ENCODE data around the gene SLC26A4.

DNA sequence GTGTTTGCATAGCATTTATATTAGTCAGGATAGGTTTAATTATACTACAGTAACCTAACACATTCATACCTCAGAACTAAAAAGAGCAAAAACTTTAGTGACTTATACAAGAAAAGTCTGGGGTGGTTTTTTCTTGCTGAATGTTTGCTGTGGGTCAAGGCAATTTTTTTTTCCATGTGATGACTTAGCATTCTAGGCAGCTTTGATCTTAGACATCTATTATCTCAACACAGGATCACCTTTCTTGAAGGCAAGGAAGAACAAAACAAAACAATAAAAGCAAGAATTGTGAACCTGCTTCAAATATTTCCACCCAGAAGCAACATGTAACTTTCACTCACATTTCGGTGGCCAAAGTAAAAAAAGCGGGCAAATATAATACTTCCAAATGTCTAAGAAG lies 62.6 kb downstream of the SLC26A4 start:
- TF ChIP-seq, protein P1, sequence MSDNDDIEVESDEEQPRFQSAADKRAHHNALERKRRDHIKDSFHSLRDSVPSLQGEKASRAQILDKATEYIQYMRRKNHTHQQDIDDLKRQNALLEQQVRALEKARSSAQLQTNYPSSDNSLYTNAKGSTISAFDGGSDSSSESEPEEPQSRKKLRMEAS (CRISPR knock-in tag; IDR thresholded peaks at IDR 0.05): no peak
- TF ChIP-seq, protein P2, sequence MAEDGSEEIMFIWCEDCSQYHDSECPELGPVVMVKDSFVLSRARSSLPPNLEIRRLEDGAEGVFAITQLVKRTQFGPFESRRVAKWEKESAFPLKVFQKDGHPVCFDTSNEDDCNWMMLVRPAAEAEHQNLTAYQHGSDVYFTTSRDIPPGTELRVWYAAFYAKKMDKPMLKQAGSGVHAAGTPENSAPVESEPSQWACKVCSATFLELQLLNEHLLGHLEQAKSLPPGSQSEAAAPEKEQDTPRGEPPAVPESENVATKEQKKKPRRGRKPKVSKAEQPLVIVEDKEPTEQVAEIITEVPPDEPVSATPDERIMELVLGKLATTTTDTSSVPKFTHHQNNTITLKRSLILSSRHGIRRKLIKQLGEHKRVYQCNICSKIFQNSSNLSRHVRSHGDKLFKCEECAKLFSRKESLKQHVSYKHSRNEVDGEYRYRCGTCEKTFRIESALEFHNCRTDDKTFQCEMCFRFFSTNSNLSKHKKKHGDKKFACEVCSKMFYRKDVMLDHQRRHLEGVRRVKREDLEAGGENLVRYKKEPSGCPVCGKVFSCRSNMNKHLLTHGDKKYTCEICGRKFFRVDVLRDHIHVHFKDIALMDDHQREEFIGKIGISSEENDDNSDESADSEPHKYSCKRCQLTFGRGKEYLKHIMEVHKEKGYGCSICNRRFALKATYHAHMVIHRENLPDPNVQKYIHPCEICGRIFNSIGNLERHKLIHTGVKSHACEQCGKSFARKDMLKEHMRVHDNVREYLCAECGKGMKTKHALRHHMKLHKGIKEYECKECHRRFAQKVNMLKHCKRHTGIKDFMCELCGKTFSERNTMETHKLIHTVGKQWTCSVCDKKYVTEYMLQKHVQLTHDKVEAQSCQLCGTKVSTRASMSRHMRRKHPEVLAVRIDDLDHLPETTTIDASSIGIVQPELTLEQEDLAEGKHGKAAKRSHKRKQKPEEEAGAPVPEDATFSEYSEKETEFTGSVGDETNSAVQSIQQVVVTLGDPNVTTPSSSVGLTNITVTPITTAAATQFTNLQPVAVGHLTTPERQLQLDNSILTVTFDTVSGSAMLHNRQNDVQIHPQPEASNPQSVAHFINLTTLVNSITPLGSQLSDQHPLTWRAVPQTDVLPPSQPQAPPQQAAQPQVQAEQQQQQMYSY (CRISPR knock-in tag; IDR thresholded peaks at IDR 0.05): no peak
- TF ChIP-seq, protein P3, sequence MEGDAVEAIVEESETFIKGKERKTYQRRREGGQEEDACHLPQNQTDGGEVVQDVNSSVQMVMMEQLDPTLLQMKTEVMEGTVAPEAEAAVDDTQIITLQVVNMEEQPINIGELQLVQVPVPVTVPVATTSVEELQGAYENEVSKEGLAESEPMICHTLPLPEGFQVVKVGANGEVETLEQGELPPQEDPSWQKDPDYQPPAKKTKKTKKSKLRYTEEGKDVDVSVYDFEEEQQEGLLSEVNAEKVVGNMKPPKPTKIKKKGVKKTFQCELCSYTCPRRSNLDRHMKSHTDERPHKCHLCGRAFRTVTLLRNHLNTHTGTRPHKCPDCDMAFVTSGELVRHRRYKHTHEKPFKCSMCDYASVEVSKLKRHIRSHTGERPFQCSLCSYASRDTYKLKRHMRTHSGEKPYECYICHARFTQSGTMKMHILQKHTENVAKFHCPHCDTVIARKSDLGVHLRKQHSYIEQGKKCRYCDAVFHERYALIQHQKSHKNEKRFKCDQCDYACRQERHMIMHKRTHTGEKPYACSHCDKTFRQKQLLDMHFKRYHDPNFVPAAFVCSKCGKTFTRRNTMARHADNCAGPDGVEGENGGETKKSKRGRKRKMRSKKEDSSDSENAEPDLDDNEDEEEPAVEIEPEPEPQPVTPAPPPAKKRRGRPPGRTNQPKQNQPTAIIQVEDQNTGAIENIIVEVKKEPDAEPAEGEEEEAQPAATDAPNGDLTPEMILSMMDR (IDR thresholded peaks at IDR 0.05): no peak
- TF ChIP-seq NR1H2 (CRISPR knock-in tag; IDR thresholded peaks at IDR 0.05) (no peak), IRF2 (CRISPR knock-in tag; IDR thresholded peaks at IDR 0.05; ENCODE audit: borderline replicate concordance, low read depth) (no peak), JAZF1 (CRISPR knock-in tag; IDR thresholded peaks at IDR 0.05) (no peak), NFYB (CRISPR knock-in tag; conservative IDR thresholded peaks at IDR 0.05; ENCODE audit: low read depth) (no peak), ZNF121 (CRISPR knock-in tag; IDR thresholded peaks at IDR 0.05) (no peak), CREM (CRISPR knock-in tag; IDR thresholded peaks at IDR 0.05) (no peak)
- TF ChIP-seq, protein P4, sequence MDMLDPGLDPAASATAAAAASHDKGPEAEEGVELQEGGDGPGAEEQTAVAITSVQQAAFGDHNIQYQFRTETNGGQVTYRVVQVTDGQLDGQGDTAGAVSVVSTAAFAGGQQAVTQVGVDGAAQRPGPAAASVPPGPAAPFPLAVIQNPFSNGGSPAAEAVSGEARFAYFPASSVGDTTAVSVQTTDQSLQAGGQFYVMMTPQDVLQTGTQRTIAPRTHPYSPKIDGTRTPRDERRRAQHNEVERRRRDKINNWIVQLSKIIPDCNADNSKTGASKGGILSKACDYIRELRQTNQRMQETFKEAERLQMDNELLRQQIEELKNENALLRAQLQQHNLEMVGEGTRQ (CRISPR knock-in tag; IDR thresholded peaks at IDR 0.05): no peak
- TF ChIP-seq, protein P5, sequence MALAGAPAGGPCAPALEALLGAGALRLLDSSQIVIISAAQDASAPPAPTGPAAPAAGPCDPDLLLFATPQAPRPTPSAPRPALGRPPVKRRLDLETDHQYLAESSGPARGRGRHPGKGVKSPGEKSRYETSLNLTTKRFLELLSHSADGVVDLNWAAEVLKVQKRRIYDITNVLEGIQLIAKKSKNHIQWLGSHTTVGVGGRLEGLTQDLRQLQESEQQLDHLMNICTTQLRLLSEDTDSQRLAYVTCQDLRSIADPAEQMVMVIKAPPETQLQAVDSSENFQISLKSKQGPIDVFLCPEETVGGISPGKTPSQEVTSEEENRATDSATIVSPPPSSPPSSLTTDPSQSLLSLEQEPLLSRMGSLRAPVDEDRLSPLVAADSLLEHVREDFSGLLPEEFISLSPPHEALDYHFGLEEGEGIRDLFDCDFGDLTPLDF (CRISPR knock-in tag; IDR thresholded peaks at IDR 0.05): no peak
- TF ChIP-seq, protein P6, sequence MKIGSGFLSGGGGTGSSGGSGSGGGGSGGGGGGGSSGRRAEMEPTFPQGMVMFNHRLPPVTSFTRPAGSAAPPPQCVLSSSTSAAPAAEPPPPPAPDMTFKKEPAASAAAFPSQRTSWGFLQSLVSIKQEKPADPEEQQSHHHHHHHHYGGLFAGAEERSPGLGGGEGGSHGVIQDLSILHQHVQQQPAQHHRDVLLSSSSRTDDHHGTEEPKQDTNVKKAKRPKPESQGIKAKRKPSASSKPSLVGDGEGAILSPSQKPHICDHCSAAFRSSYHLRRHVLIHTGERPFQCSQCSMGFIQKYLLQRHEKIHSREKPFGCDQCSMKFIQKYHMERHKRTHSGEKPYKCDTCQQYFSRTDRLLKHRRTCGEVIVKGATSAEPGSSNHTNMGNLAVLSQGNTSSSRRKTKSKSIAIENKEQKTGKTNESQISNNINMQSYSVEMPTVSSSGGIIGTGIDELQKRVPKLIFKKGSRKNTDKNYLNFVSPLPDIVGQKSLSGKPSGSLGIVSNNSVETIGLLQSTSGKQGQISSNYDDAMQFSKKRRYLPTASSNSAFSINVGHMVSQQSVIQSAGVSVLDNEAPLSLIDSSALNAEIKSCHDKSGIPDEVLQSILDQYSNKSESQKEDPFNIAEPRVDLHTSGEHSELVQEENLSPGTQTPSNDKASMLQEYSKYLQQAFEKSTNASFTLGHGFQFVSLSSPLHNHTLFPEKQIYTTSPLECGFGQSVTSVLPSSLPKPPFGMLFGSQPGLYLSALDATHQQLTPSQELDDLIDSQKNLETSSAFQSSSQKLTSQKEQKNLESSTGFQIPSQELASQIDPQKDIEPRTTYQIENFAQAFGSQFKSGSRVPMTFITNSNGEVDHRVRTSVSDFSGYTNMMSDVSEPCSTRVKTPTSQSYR (CRISPR knock-in tag; IDR thresholded peaks at IDR 0.05): no peak

Data from WTC11 (cell line).